GM19099 (cell line): ENCODE results near the gene MRPL39.
A peak's percentile ranks its signal among the peaks of the same experiment; 100 is the strongest.

Source experiments
- POLR2A ChIP-seq: IDR thresholded peaks from 3 replicates; pipeline ENCODE4 v1.6.1; 2011; ENCODE audit warnings: low read depth; ENCODE audit not compliant: insufficient read length; ENCODE audit errors: extremely low read depth

Gene MRPL39

DNA sequence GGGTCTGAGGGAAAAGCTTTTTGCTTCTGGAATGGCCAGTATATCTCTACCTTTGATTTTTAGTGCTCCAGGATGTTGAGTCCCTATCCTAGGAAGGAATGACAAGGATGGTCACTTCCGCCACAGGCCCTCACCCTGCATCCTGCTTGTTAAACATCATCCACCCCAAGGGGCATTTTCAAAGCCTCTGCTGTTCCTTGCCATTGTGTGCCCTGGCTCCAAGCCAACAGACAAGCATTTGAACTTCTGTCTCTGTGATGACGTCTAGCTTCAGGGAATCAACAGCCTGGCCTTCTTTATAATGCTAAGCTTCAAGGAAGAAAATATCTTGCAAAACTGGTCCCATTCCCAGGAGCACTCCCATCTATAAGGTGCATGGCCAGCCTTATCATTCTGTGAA is 19.5 kb upstream of the MRPL39 start:
- no peak for TF ChIP-seq POLR2A

DNA sequence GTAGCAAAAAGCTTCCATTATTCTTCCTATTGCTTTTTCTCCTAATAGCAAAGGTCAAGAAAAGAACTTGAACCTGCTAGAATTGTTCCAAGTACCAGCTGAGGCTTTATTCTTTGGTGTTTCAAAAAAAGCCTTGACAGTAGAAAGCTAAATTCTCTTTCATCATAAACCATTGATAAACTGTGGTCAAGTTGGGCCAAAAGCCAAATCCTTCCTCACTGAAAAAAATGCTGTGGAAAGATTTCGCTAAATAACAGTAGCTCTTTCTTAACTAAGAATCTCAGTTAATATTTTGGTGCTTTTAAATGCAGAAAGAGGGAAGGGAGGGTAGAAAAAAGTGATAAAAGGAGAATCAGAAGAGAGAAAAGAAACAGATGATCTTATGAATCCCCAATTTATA is 17.8 kb upstream of the MRPL39 start:
- no peak for TF ChIP-seq POLR2A

DNA sequence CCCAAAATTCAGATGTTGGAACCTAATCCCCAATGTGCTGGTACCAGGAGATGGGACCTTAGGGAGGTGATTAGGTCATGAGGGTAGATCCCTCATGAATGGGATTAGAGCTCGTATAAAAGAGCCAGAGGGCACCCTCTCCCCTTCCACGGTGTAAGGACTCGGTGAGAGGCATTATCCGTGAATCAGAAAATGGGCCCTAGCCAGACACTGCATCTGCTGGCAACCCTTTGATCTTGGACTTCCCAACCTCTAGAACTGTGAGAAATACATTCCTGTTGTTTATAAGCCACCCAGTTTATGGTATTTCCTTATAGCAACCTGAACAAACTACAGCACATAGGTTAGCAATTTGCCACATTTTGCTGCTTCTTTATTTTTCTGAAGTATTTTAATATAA is 17.2 kb upstream of the MRPL39 start:
- no peak for TF ChIP-seq POLR2A

DNA sequence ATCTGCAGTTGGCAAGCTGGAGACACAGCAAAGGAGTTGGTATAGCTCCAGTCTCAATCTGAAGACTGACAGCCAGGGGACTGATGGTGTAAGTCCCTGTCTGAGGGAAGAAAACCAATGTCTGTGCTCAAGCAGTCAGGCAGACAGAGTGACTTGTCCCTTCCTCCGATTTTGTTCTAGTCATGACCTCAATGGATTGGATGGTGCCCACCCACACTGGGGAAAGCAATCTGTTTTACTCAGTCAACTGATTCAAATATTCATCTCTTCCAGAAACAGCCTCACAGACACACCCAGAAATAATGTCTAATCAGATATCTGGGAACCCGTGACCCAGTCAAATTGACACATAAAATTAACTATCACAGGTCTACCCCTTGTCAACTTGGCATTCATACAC is 11.9 kb upstream of the MRPL39 start:
- no peak for TF ChIP-seq POLR2A

DNA sequence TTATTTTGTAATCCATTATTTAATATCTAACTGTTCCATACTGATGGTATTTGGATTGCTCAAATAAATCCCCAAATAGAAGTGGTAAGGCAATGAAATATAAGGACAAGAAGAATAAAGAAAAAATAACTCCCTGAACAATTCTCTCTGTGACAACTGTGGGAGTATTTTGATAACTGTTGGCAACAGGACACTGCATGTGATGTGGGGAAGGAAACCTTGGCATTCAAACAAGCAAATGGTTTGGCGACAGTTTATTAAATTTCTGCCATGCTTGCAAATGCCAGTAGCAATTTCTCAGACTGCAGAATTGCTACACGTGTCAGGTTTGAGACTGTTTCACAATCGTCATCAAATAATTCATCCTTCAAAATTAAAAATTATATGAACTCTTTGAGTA is 8.6 kb upstream of the MRPL39 start:
- no peak for TF ChIP-seq POLR2A

DNA sequence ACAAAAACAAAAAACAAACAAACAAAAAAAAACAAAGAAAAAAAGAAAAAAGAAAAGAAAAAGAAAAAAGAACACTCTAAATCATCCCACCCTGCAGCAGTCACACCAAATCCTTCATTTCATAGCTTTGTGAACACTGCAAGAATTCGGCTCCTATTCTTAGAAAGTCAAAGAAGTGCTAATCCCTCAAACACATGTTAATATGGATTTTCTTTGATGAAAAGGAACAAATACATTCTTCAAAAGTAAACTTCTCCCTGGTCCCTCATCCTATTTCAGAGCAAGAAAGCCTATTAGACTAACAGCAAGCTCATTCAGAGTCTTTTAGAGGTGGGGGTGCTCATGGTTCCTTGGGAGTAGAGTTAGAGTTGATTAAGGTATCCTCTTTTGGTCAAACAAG is 7.2 kb upstream of the MRPL39 start:
- no peak for TF ChIP-seq POLR2A

DNA sequence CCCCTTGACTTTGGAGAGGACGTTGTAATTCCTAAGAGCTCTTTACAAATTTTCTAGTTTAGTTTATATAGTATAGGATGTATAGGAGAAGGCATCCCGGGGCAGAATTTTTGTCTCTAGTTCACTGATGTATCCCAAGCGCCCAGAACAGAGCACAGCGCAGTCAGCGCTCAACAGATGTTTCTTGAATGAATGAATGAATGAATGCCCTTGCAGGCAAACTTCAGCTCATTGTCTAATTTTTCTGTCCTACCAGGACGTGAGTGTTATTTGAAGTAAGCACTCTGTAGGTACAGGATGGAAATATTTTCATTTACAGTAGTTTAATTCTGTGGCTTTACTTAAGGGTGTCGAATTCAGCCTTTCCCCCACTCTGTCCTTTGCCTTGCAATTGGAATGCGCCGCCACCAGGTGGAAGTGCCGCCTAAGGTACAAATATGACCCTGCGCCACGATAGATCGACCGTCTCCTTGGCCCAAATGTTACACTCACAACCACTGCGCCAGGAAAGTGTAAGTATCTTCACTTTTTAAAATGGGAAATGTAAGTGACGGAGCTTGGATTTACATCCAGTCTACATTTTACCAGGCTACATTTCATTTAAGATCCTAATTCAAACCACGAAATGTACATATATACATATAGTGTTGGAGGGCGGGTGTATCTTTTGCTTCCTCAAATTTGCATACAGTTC is 910 bp upstream of the MRPL39 start:
- TF ChIP-seq POLR2A = no peak

DNA sequence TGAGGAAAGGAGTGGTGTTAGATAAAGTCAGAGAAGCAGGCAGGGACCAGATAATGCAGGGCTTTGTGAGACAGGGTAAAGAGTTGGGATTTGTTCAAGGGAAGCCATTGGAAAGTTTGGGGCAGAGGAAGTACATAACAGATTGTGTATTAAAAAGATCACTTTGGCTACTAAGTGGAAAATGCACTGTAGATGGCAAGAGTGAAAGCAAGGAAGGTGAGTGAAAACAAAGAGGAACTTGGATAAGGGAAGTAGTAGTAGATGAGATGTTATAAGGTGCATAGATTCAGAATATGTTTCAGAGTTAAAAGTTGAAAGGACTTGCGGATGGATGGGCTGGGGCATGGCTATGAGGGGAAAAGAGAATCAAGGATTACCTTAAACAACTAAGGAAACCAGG is 17.4 kb downstream of the MRPL39 start:
- no peak for TF ChIP-seq POLR2A

DNA sequence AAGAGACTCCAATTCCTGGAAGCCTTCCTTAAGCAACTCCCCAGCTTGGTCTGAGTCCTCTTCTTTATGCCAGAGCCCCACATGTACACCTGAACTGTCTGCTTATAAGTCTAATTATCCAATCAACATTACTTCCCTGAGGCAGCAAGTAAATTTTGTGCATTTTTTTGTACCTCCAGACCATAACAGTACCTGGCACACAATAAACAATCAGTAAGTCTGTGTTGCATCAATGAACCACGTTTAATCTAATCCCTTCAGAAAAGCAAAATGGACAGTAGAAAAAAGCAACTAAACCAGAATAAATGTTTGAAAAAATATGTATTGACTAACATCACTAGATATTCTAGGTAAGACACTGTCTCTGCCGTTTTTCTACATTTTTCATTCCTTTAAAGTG is 20.5 kb downstream of the MRPL39 start:
- TF ChIP-seq POLR2A = no peak

DNA sequence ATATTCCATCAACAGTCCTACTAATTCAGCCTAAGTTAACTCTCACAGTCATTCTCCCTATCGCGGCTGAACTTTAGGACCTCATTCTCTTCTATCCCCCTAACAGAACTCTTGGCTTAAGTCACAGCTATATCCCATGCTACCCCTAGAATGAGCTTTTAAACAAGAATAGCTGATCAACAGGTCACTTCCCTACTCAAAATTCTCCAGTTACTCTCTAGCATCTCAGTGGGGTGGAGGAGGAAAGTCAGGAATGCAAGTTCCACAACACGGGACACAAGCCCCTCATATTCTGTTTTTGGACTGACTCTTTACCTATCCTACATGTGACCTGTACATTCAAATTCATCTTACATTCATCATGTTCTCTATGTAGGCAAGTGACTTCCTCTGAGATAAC is 21.0 kb downstream of the MRPL39 start:
- TF ChIP-seq POLR2A = peak; percentile 38

DNA sequence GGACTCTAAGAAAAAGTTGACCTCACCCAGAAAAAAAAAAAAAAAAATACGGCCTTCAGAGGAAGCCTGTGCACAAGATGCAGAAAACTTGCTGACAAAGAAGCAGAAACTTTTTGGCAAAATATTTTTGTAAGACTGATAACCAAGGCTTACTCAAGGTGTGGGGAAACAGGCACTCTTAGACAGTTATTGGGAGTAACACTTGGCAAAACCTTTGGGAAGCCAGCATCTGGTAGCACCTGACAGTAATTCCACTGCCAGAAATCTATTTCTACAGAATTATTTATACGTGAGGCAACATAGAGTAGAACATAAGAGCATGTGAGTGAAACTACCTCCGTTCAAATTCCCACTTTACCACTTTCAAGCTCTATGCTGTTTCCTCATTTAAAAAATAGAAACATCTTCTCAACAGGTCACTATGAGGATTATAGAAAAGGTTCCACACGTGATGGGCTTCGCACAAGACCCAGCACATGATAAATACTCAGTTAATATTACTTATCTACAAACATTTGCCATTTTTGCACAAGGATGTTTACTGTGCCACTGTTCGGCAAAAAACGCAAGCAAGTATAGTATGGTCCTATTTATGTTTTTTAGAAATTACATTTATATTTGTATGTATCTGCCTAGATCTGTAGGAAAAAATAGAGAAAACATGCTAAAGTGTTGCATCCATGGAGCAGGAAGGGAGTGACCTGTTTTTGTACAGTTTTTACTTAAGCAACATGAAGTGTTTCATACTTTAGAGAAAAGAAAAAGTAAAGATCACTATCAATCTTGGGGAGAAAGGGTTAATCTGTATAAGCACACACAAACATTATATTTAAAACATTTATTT is 22.2 kb downstream of the MRPL39 start:
- TF ChIP-seq POLR2A = no peak

DNA sequence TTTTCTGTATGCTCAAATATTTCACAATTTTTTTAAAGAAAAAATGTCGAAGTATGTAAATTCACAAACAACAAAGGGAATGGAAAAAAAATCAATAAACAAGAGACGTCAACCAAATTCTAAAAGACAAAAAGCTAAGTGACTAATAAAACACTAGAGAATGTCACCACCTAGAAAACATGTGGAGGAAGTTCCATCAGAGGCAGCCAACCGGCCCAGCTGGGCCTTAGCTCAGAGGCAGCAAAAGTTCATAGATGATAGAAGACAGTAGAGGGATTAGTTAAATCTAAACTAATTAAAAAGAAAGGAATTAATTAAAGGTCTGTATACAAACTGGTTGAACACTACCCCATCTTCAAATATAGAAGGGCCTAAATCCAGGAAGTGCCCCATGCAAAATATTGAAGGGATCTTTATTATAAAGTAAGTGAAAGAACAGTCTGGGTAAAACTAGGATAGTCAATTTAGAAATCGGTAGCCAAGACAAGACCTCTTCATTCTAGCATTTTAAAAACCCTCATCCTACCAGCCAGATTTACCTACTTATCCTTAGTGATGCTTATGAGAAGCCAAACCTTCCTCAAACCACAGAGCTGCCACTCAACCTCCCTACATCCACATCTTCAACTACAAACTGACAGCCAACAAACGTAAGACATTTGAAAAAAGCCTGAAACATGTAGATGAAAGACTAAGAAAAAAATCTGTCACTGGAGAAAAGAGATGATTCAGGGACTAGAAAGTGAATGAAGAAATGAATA is 23.7 kb downstream of the MRPL39 start:
- TF ChIP-seq POLR2A = peak; percentile 17

DNA sequence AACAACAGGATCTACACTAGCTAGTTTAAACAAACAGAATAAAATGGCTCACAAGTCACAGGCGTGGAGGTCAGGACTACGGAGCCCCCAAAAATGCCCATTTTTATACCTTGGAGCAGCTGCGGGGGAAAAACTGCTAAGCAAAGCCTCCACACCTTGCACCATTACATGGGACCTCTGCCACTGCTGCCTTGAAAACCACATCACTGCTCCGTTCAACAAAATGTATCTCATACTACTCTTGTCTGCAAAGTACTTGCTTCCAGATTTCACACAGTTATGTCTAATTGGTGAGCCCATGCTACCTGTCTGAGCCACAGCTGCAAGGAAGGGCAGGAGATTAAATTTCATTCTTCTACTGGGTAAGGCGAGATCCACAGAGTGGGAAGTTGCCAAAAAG is 24.4 kb downstream of the MRPL39 start:
- TF ChIP-seq POLR2A = peak; percentile 49

DNA sequence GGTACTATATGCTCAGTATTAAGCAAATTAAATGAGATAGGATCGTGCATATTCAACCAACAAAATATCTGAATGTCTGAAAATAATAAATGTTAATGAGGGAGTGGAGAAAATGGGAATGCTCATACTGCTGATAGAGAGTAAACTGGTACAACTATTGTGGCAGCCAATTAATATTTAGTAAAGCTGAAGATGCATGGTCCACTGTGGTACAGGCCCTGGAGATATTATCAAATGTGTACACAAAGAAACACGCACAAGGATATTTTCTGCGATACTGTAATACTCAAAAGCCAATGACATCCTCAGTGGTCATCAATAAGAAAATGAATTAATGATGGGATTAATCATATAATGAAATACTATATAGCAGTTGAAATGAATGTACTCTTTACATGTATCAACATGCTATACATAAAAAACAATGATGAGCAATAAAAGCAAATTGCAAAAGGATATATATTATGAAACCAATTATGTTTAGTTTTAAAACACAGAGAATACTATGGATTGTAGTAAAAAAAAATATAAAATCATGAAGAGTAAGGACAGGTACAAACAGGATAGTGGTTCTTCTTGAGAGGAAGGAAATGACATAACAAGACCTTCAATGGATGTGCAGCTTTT is 25.0 kb downstream of the MRPL39 start:
- TF ChIP-seq POLR2A = no peak

DNA sequence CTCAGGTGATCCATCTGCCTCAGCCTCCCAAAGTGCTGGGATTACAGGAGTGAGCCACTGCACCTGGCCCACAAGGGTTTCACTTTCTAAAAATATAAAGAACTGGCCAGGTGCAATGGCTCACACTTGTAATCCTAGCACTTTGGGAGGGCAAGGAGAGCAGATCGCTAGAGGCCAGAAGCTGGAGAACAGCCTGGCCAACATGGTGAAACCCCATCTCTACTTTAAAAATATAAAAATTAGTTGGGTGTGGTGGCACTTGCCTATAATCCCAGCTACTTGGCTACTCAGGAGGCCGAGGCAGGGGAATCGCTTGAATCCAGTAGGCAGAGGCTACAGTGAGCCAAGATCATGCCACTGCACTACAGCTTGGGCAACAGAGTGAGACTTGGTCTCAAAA is 25.7 kb downstream of the MRPL39 start:
- no peak for TF ChIP-seq POLR2A
